ENCODE measurements around the gene EML6.

GRCh38 chr2:54773838-54774237, 50.4 kb downstream of the EML6 start:
- TF ChIP-seq CTCF (conservative IDR thresholded peaks at IDR 0.05; ENCODE audit: low read depth, low read length) (peak; percentile 52), EZH2 (IDR thresholded peaks at IDR 0.05; ENCODE audit: low read length, unreplicated experiment) (no peak)
